C4-2B (cell line): ENCODE data around the gene MTRR.

Experiments used
- ZFX ChIP-seq: fragments of 450-650 bp; IDR thresholded peaks from 2 replicates; pipeline ENCODE4 v1.6.1; 2017
- TF ChIP-seq, protein P1 (sequence below): fragments of 450-650 bp; conservative IDR thresholded peaks from 2 replicates; pipeline ENCODE4 v1.5.1; 2017; ENCODE audit warnings: mild to moderate bottlenecking

GRCh38 chr5:7857361-7857760 is 11.6 kb upstream of the MTRR start:
- TF ChIP-seq, protein P1, sequence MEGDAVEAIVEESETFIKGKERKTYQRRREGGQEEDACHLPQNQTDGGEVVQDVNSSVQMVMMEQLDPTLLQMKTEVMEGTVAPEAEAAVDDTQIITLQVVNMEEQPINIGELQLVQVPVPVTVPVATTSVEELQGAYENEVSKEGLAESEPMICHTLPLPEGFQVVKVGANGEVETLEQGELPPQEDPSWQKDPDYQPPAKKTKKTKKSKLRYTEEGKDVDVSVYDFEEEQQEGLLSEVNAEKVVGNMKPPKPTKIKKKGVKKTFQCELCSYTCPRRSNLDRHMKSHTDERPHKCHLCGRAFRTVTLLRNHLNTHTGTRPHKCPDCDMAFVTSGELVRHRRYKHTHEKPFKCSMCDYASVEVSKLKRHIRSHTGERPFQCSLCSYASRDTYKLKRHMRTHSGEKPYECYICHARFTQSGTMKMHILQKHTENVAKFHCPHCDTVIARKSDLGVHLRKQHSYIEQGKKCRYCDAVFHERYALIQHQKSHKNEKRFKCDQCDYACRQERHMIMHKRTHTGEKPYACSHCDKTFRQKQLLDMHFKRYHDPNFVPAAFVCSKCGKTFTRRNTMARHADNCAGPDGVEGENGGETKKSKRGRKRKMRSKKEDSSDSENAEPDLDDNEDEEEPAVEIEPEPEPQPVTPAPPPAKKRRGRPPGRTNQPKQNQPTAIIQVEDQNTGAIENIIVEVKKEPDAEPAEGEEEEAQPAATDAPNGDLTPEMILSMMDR, result no peak
- TF ChIP-seq ZFX, result no peak
